Large intestine (tissue), 3 donors: Measurements from ENCODE around the gene SORBS2. TPM values are rescaled to one million over a fixed set of nuclear protein-coding genes. Genes with fewer than 3 reads are reported as not detected.

ENCODE experiments used
- DNase-seq, 2 donors: peaks; one replicate each; pipeline versions ENCODE4 v3.0.0 to v3.0.0-alpha.2; 2013
- H3K27ac ChIP-seq: one replicate; pipeline ENCODE4 v1.5.1; 2013; ENCODE audit warnings: low read length
- H3K27me3 ChIP-seq: 2 replicates; pipeline ENCODE4 v1.6.1; 2013; ENCODE audit warnings: low read length; ENCODE audit not compliant: control insufficient read depth, insufficient read depth
- H3K36me3 ChIP-seq: 2 replicates; pipeline ENCODE4 v1.6.1; 2013; ENCODE audit warnings: low read length; ENCODE audit not compliant: control insufficient read depth, insufficient read depth
- H3K4me1 ChIP-seq: one replicate; pipeline ENCODE4 v1.6.1; 2013; ENCODE audit warnings: low read length; ENCODE audit not compliant: control insufficient read depth, insufficient read depth
- H3K4me3 ChIP-seq: one replicate; pipeline ENCODE4 v1.5.1; 2013; ENCODE audit warnings: low read length
- H3K9me3 ChIP-seq: one replicate; pipeline ENCODE4 v1.6.1; 2013; ENCODE audit warnings: mild to moderate bottlenecking, low read depth, low read length, moderate library complexity; ENCODE audit not compliant: control insufficient read depth
- WGBS: methylation state at CpG from one replicate; pipeline ENCODE4 v1.1.5; 2013; ENCODE audit warnings: low lambda C conversion rate; ENCODE audit not compliant: insufficient coverage; 5-methylcytosine and 5-hydroxymethylcytosine counted together
- polyA plus RNA-seq: library from polyadenylated mRNA; unstranded; fragments of 120-200 nt; gene quantifications from one replicate; pipeline ENCODE4 v1.2.1, GENCODE V29; 2013

The SORBS2 gene
- polyA plus RNA-seq, 1 donor: 34.4 TPM

- Histone ChIP-seq H3K27me3 (peaks cover 5% of the 10 kb centered on the region), H3K36me3 (no peaks in the 10 kb centered on the region), H3K27ac (no peak overlapping the region), H3K4me1 (no peaks in the 10 kb centered on the region), H3K9me3 (no peaks in the 10 kb centered on the region), H3K4me3 (no peak overlapping the region)
- no CpG with 5 or more reads among the region's 1 CpG for WGBS
- DNase-seq: no peak
Observed at GRCh38 chr4:185548587-185548986, 263.4 kb downstream of the SORBS2 start.

DNA sequence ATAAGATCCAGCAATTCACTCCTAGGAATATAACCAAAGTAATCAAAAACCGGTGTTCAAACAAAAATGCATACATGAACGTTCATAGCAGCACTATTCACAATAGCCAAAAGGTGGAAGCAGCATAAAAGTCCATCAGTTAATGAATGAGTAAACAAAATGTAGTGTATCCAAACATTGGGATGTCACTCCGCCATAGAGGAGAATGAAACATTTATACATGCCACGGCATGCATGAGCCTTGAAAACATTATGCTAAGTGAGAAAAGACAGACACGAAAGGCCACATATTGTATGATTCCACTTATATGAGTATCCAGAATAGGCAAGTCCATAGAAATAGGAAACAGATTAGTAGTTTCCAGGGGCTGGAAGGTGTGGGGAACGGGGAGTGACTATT, 265.7 kb downstream of the SORBS2 start:
- Histone ChIP-seq H3K27me3 (peaks cover 8% of the 10 kb centered on the region), H3K27ac (no peak overlapping the region), H3K4me3 (no peak overlapping the region), H3K4me1 (no peaks in the 10 kb centered on the region), H3K9me3 (no peaks in the 10 kb centered on the region), H3K36me3 (no peaks in the 10 kb centered on the region)
- 74% methylated on average over 4 of the region's 6 CpGs for WGBS
- DNase-seq: no peak

DNA sequence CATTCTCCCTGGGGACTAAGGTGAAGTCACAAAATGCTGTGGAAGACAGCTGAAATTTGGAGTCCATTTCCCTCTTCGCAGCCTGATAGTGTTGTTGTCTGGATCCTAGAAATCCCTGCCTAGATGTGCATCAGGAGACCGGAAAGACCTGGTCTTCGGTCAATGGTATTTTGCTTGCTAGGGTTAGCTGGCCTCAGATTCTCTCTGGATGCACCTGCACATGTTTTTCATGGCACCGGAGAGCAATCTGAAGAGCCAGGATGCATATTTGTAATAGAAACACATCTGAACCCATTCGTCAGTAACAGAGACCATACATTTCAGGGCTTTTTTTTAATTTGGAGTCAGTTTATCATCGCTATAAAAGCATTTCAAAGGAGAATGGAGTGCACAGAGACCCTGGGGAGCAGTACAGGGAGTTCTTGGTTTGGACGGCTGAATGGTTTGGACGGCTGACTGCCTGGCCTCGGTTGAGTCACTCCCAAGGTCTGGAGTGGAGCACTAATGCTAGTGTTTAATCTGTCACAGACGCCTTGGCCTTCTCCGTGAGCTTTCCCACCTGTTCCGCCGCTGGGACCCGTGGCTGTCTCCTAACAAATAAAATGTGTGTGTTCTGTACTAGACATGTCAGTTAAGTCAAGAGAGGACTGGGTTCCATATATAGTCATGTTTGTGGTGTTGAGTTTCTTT, 269.2 kb downstream of the SORBS2 start:
- H3K27me3 ChIP-seq: peaks cover 34% of the 10 kb centered on the region
- peak; percentile 18 to 22 for DNase-seq
- no peak overlapping the region for H3K4me3 ChIP-seq
- no peak overlapping the region for H3K27ac ChIP-seq
- no peaks in the 10 kb centered on the region for H3K36me3 ChIP-seq
- WGBS: 77% methylated on average over 3 of the region's 14 CpGs
- H3K9me3 ChIP-seq: no peaks in the 10 kb centered on the region
- no peaks in the 10 kb centered on the region for H3K4me1 ChIP-seq

DNA sequence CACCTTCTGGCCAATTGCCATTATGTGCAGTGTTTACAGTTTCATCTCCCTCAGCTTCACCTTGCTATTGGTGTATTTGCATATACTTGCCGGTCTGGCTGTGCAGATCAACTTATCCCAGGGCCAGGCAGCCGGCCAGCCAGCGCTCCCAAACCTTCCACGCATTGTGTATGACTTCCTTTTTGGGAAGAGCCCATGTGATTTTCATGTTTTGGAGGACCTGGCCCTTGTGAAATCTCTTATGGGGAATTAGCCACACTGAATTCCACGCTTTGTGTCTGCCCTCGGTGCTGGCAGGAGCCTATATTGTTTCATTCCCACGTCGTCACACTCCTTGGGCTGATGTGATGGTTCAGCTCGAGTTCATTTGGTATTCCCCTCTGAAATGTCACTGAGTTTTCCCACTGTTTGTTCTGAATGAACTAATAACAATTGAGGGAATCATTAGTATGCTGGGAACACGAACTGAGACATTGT, 270.7 kb downstream of the SORBS2 start:
- no peak overlapping the region for H3K4me3 ChIP-seq
- no CpG with 5 or more reads among the region's 10 CpGs for WGBS
- H3K27ac ChIP-seq: no peak overlapping the region
- H3K9me3 ChIP-seq: no peaks in the 10 kb centered on the region
- H3K27me3 ChIP-seq: peaks cover 46% of the 10 kb centered on the region
- no peaks in the 10 kb centered on the region for H3K4me1 ChIP-seq
- no peaks in the 10 kb centered on the region for H3K36me3 ChIP-seq
- DNase-seq: peak in 1 of 2 donors; percentile 21

- peaks cover 2% of the 10 kb centered on the region for H3K4me1 ChIP-seq
- peaks cover 52% of the 10 kb centered on the region for H3K27me3 ChIP-seq
- no peak for DNase-seq
- no peaks in the 10 kb centered on the region for H3K36me3 ChIP-seq
- H3K4me3 ChIP-seq: no peak overlapping the region
- no peak overlapping the region for H3K27ac ChIP-seq
- H3K9me3 ChIP-seq: no peaks in the 10 kb centered on the region
- no CpG with 5 or more reads among the region's 3 CpGs for WGBS
Observed at GRCh38 chr4:185540487-185541120, 271.4 kb downstream of the SORBS2 start.

DNA sequence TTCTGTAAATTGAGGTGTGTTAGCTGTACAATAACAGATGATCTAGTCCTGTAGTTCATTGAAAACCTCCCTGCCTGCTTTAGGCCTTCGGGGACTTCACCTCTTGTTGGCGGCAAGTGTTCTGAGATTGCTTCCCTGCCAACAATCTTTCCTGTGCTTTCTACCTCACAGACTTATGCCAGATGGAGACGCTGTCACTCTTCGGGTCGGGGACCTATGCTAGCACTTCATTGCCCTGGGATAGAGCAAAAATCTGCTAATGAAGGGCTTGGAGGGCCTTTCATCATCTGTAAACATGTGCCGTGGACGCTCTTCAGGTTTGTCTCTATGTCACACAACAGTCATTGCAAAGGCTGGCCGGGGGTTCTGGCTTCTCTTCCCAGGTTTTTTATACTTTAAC, 272.0 kb downstream of the SORBS2 start:
- no peak overlapping the region for H3K27ac ChIP-seq
- H3K9me3 ChIP-seq: no peaks in the 10 kb centered on the region
- no peak overlapping the region for H3K4me3 ChIP-seq
- H3K36me3 ChIP-seq: no peaks in the 10 kb centered on the region
- DNase-seq: no peak
- WGBS: 83% methylated on average over 3 of the region's 8 CpGs
- peaks cover 55% of the 10 kb centered on the region for H3K27me3 ChIP-seq
- peaks cover 2% of the 10 kb centered on the region for H3K4me1 ChIP-seq

DNA sequence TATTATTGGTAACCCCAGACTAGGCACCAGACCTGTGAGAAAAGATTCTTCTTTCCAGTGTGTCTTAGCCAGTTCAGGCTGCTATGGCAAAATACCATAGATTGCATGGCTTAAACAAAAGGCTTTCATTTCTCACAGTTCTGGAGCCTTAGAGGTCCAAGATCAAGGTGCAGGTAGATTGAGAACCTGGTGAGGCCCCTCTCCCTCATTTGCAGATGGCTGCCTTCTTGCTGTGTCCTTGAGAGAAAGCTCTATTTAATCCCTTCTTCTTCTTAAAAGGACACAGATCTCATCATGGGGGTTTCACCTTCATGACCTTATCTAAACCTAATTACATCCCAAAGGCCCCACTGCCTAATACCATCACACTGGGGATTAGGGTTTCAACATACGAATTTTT, 273.2 kb downstream of the SORBS2 start:
- WGBS: no CpG with 5 or more reads among the region's 1 CpG
- peaks cover 2% of the 10 kb centered on the region for H3K4me1 ChIP-seq
- no peaks in the 10 kb centered on the region for H3K36me3 ChIP-seq
- no peaks in the 10 kb centered on the region for H3K9me3 ChIP-seq
- DNase-seq: no peak
- H3K27ac ChIP-seq: no peak overlapping the region
- peaks cover 60% of the 10 kb centered on the region for H3K27me3 ChIP-seq
- no peak overlapping the region for H3K4me3 ChIP-seq

DNA sequence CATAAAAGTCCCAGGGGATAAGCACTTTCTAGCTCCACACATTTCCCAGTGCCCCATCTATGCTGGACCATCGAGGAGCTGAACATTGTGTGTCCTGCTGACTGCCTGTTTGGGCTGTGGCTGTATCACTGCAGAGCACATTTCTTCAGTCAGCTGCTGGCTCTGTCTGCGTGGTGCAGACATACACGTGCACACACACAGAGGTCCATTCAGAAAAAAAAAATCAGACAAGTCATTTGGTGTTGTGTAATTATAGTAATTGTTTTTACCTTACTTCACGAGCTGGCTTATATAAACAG, 275.6 kb downstream of the SORBS2 start:
- Histone ChIP-seq H3K9me3 (no peaks in the 10 kb centered on the region), H3K27ac (no peak overlapping the region), H3K4me3 (no peak overlapping the region), H3K36me3 (no peaks in the 10 kb centered on the region), H3K4me1 (peaks cover 2% of the 10 kb centered on the region), H3K27me3 (peaks cover 68% of the 10 kb centered on the region)
- peak in 1 of 2 donors; percentile 17 for DNase-seq
- WGBS: 60% methylated on average over 1 of the region's 4 CpGs

GRCh38 chr4:185535612-185536410, 276.2 kb downstream of the SORBS2 start:
- no peak for DNase-seq
- peaks cover 63% of the 10 kb centered on the region for H3K27me3 ChIP-seq
- H3K4me1 ChIP-seq: peaks cover 2% of the 10 kb centered on the region
- no peaks in the 10 kb centered on the region for H3K9me3 ChIP-seq
- no peaks in the 10 kb centered on the region for H3K36me3 ChIP-seq
- no peak overlapping the region for H3K27ac ChIP-seq
- peak overlapping the region; percentile 23 for H3K4me3 ChIP-seq
- WGBS: 0% methylated on average over 5 of the region's 32 CpGs
